GM10266 (cell line): Measurements from ENCODE around the gene MRGPRE.

Experiments used
- DNase-seq: peaks from one replicate; pipeline ENCODE4 v3.0.0; 2012; ENCODE audit errors: extremely low spot score
- CTCF ChIP-seq: IDR thresholded peaks from 2 replicates; pipeline ENCODE4 v1.5.1; 2012; ENCODE audit warnings: mild to moderate bottlenecking, low read depth; ENCODE audit not compliant: control insufficient read depth, insufficient read depth; ENCODE audit errors: missing control alignments

Gene MRGPRE

GRCh38 chr11:3182462-3182852, 49.8 kb downstream of the MRGPRE start:
- TF ChIP-seq CTCF, result no peak
- DNase-seq, result no peak

DNA sequence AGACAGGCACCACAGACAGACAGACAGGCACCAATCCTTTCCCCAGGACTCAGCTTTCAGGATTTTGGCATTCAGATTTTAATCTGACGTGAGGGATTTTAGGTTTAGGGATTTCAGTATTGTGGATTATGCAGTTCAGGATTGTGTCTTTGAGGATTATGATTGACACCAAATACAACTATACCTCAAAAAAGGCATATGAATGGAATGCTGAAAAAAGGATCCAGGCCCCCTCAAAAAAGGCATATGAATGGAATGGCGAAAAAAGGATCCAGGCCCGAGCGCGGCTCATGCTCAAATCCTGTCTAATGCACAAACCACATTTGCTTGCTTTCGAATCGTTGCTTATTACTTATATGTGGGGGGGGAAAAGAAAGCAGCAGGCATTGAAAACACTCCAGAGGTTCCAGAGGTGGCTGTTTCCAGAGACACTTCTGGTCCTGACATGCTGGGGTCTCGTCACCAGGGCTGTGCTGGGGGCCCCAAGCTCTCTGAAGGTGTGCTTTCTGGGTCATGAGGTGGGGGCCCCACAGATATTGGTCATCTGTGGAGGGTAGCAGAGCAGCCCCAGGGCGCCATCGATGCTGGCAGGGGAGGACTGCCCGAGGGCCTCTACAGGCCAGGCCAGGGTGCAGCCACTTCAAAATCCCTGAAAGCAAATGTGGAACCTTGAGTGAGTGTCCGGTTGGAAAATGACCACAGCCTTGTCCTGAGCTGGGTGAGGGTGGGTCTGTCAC, 50.3 kb downstream of the MRGPRE start:
- DNase-seq, result no peak
- TF ChIP-seq CTCF, result no peak

DNA sequence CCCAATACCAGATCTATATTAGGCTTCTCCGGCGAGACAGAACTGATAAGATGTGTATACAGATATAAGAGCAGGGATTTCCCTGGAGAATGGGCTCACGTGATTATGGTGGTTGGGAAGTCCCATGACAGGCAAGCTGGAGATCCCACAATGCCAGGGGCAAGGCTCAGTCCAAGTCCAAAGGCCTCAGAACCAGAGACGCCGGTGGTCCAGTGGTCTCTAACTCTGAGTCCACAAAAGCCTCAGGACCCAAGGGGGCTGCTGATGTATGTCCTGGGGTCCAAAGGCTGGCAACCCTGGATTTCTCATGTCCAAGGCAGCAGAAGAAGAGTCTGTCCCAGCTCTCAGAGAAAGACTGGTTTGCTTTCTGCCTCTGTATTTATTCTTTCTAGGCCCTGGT, 51.3 kb downstream of the MRGPRE start:
- DNase-seq, result no peak
- no peak for TF ChIP-seq CTCF

GRCh38 chr11:3178349-3178748, 53.9 kb downstream of the MRGPRE start:
- TF ChIP-seq CTCF, result no peak
- DNase-seq, result no peak

- no peak for TF ChIP-seq CTCF
- DNase-seq, result no peak
Observed at GRCh38 chr11:3177931-3178330, 54.3 kb downstream of the MRGPRE start.
